ENCODE measurements around the gene UGT1A1.

- TF ChIP-seq ZNF274 (IDR thresholded peaks at IDR 0.05; ENCODE audit: low read depth, low read length): no peak
- TF ChIP-seq CTCF (IDR thresholded peaks at IDR 0.05 in 2 of 3, conservative IDR thresholded peaks at IDR 0.05 in 1 of 3; ENCODE audit: borderline replicate concordance in 1 of 3, insufficient read depth in 1 of 3, low read depth in 2 of 3, low read length in 2 of 3): no peak
- no peak for TF ChIP-seq TCF7L2 (IDR thresholded peaks at IDR 0.05; ENCODE audit: borderline replicate concordance, extremely low read depth, insufficient read depth, insufficient read length)
- TF ChIP-seq MAX (IDR thresholded peaks at IDR 0.05): no peak
- no peak for TF ChIP-seq REST (IDR thresholded peaks at IDR 0.05; ENCODE audit: low read depth)
Measured at GRCh38 chr2:233769260-233769659, 9.2 kb downstream of the UGT1A1 start.
